Putamen (tissue), 1 donor: ENCODE measurements around the gene MED6.
A peak's percentile ranks its signal among the peaks of the same experiment; 100 is the strongest.

ENCODE experiments used
- DNase-seq: peaks from one replicate; pipeline ENCODE4 v3.0.0-alpha.2; 2016; ENCODE audit warnings: low spot score

The MED6 gene

GRCh38 chr14:70600382-70601157 is at the start of gene MED6:
Gene MED6 (minus strand): TSS chr14:70600655. CDS start chr14:70600637, 18 bp downstream.
- DNase-seq = peak; percentile 93

- DNase-seq = no peak
Measured at GRCh38 chr14:70649803-70650202, 49.3 kb upstream of the MED6 start.

GRCh38 chr14:70648346-70648745 is 47.9 kb upstream of the MED6 start:
- DNase-seq = no peak

- DNase-seq = no peak
Measured at GRCh38 chr14:70646705-70647104, 46.2 kb upstream of the MED6 start.

- no peak for DNase-seq
Measured at GRCh38 chr14:70645892-70646291, 45.4 kb upstream of the MED6 start.

GRCh38 chr14:70643967-70644366 is 43.5 kb upstream of the MED6 start:
- DNase-seq = no peak

- DNase-seq = no peak
Measured at GRCh38 chr14:70642303-70643235, 42.1 kb upstream of the MED6 start.

GRCh38 chr14:70641548-70642302 is 41.3 kb upstream of the MED6 start, which contains the start of gene TTC9:
Gene TTC9 (plus strand): TSS chr14:70641916. CDS start chr14:70642130, 214 bp downstream.
- DNase-seq = no peak

GRCh38 chr14:70640938-70641547 is 40.6 kb upstream of the MED6 start:
- DNase-seq = no peak

GRCh38 chr14:70638416-70638815 is 38.0 kb upstream of the MED6 start:
- no peak for DNase-seq

GRCh38 chr14:70635971-70636595 is 35.6 kb upstream of the MED6 start:
- no peak for DNase-seq

- DNase-seq = no peak
Measured at GRCh38 chr14:70631948-70632347, 31.5 kb upstream of the MED6 start.

- no peak for DNase-seq
Measured at GRCh38 chr14:70624972-70625371, 24.5 kb upstream of the MED6 start.

GRCh38 chr14:70622111-70622712 is 21.8 kb upstream of the MED6 start:
- no peak for DNase-seq

GRCh38 chr14:70619708-70620107 is 19.3 kb upstream of the MED6 start:
- DNase-seq = no peak

GRCh38 chr14:70618314-70618713 is 17.9 kb upstream of the MED6 start:
- DNase-seq = no peak

GRCh38 chr14:70616646-70617045 is 16.2 kb upstream of the MED6 start:
- no peak for DNase-seq

GRCh38 chr14:70611216-70611615 is 10.8 kb upstream of the MED6 start:
- no peak for DNase-seq

- DNase-seq = no peak
Measured at GRCh38 chr14:70602254-70602653, 1.8 kb upstream of the MED6 start.

- peak; percentile 0 for DNase-seq
Measured at GRCh38 chr14:70601162-70601561, 707 bp upstream of the MED6 start.

- no peak for DNase-seq
Measured at GRCh38 chr14:70599345-70599744, 1.1 kb downstream of the MED6 start.
